Fibroblast of lung (primary cell): ENCODE data around the gene ATP11A. TPM values are rescaled to one million over a fixed set of nuclear protein-coding genes. Genes with fewer than 3 reads are reported as not detected.

Experiments used
- DNase-seq, 2 donors: peaks; one replicate each; pipeline versions ENCODE4 v3.0.0 to v3.0.0-alpha.2; 2010; ENCODE audit warnings: low read depth in 2 of 2
- H2AFZ ChIP-seq: 2 replicates; pipeline ENCODE4 v1.5.1; 2012; ENCODE audit warnings: low read length, control low read depth, inconsistent platforms
- H3K27ac ChIP-seq: 2 replicates; pipeline ENCODE4 v1.5.1; 2011; ENCODE audit warnings: low read length, control low read depth; ENCODE audit not compliant: insufficient read depth
- H3K27me3 ChIP-seq: 2 replicates; pipeline ENCODE4 v1.5.1; 2011; ENCODE audit warnings: mild to moderate bottlenecking, low read length; ENCODE audit not compliant: control insufficient read depth, insufficient read depth
- H3K36me3 ChIP-seq: 2 replicates; pipeline ENCODE4 v1.5.1; 2011; ENCODE audit warnings: low read length; ENCODE audit not compliant: control insufficient read depth, insufficient read depth
- H3K4me1 ChIP-seq: 2 replicates; pipeline ENCODE4 v1.5.1; 2011; ENCODE audit warnings: low read length; ENCODE audit not compliant: control insufficient read depth, insufficient read depth; ENCODE audit errors: extremely low read depth
- H3K4me2 ChIP-seq: 2 replicates; pipeline ENCODE4 v1.5.1; 2011; ENCODE audit warnings: low read length, control low read depth; ENCODE audit not compliant: insufficient read depth; ENCODE audit errors: extremely low read depth
- H3K4me3 ChIP-seq, 4 experiments: fragments of 200-600 bp in 1 of 4; sonication (generic) in 1 of 4; replicated peaks in 1 of 4; 2 replicates each; pipeline ENCODE4 v1.5.1; 2011 to 2016; ENCODE audit warnings: low read length in 4 of 4, low read depth in 3 of 4, mild to moderate bottlenecking in 3 of 4, control low read depth in 2 of 4, inconsistent platforms in 1 of 4, mixed read lengths in 1 of 4; ENCODE audit not compliant: insufficient read depth in 1 of 4; ENCODE audit errors: control extremely low read depth in 1 of 4
- H3K79me2 ChIP-seq: 2 replicates; pipeline ENCODE4 v1.5.1; 2012; ENCODE audit warnings: mild to moderate bottlenecking, low read length, inconsistent platforms; ENCODE audit not compliant: control insufficient read depth, insufficient read depth
- H3K9ac ChIP-seq: 2 replicates; pipeline ENCODE4 v1.5.1; 2011; ENCODE audit warnings: mild to moderate bottlenecking, low read length, control low read depth; ENCODE audit not compliant: insufficient read depth
- H3K9me3 ChIP-seq: 2 replicates; pipeline ENCODE4 v1.5.1; 2012; ENCODE audit warnings: low read depth, low read length; ENCODE audit not compliant: control insufficient read depth, insufficient read depth
- H4K20me1 ChIP-seq: 2 replicates; pipeline ENCODE4 v1.5.1; 2011; ENCODE audit warnings: low read length; ENCODE audit not compliant: control insufficient read depth, insufficient read depth; ENCODE audit errors: extremely low read depth
- EZH2 ChIP-seq: IDR thresholded peaks from 2 replicates; pipeline ENCODE4 v1.5.1; 2012; ENCODE audit warnings: low read length, control low read depth, mild to moderate bottlenecking; ENCODE audit errors: missing control alignments
- polyA plus RNA-seq, 2 donors: library from polyadenylated mRNA; depleted of rRNA in 1 of 2; stranded (reverse) in 1 of 2; unstranded in 1 of 2; fragments of >200 nt; gene quantifications; 2 replicates each; pipeline ENCODE4 v1.2.1, GENCODE V29; 2011 to 2012; ENCODE audit warnings: missing spikeins in 1 of 2
- total RNA-seq: library from RNA; depleted of rRNA; stranded (reverse); fragments of >200 nt; gene quantifications from 2 replicates; pipeline ENCODE4 v1.2.1, GENCODE V29; 2014
- TF ChIP-seq, protein P1 (sequence below), 2 donors: IDR thresholded peaks in 1 of 2; conservative IDR thresholded peaks in 1 of 2; 1 replicate in 1 of 2; 2 replicates in 1 of 2; pipeline ENCODE4 v1.5.1; 2011 to 2012; ENCODE audit warnings: low read length in 2 of 2, control low read depth in 1 of 2, inconsistent platforms in 1 of 2, low read depth in 1 of 2, mild to moderate bottlenecking in 1 of 2

ATP11A gene
- total and polyA plus RNA-seq, 2 donors (not counting 1 experiment from before 2014, with no cell fraction given): 2.3 to 7.8 TPM

DNA sequence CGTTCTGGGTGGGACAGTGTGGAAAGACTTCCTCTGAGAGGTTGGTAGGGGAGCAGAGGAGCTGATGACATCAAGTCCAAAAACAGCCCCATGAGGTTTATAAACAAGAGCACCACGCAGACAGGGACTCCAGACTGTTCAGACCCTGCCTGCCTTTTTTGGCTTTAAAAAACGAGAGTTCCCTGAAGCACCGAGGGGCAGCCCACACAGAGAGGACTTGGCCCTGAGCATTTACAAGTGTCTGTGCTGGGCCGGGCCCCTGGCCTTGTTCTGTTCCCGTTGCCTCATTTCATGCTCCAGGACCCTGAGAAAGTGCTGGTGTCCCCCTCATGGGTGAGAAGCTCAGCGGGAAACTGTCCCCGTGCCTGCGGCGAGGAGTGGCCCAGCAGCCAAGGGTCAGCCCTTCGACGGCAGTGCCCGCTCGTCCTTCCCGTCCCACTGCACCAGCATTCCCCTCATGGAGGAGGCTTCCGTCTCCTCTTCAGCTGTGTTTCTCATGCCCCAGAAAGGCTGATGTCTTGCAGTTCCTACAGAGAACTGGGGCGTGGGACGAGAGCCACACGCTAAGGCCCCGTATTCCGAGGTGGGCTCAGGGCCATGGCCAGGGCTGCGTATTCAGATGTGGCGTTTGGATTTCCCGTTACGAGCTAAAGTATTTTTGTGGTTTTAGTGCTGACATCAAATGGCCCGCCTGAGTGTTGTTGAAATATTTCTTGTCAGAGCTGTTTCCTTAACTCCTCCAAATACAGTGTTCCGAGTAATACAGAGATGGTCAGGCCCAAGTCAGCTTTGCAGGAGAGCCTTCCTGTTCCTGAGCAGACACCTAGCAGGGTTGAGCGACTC, 93.5 kb downstream of the ATP11A start:
- peak; percentile 63 to 83 for DNase-seq
- Histone ChIP-seq H3K79me2 (no peaks in the 10 kb centered on the region), H3K4me3 (no peak overlapping the region), H3K4me1 (peaks cover 2% of the 10 kb centered on the region), H3K9me3 (no peaks in the 10 kb centered on the region), H3K9ac (peak overlapping the region; percentile 1), H4K20me1 (no peaks in the 10 kb centered on the region), H3K4me2 (peak overlapping the region; percentile 51), H3K27me3 (no peaks in the 10 kb centered on the region), H2AFZ (peak overlapping the region; percentile 14), H3K27ac (peak overlapping the region; percentile 79), H3K36me3 (no peaks in the 10 kb centered on the region)
- TF ChIP-seq, protein P1, sequence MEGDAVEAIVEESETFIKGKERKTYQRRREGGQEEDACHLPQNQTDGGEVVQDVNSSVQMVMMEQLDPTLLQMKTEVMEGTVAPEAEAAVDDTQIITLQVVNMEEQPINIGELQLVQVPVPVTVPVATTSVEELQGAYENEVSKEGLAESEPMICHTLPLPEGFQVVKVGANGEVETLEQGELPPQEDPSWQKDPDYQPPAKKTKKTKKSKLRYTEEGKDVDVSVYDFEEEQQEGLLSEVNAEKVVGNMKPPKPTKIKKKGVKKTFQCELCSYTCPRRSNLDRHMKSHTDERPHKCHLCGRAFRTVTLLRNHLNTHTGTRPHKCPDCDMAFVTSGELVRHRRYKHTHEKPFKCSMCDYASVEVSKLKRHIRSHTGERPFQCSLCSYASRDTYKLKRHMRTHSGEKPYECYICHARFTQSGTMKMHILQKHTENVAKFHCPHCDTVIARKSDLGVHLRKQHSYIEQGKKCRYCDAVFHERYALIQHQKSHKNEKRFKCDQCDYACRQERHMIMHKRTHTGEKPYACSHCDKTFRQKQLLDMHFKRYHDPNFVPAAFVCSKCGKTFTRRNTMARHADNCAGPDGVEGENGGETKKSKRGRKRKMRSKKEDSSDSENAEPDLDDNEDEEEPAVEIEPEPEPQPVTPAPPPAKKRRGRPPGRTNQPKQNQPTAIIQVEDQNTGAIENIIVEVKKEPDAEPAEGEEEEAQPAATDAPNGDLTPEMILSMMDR (conservative IDR thresholded peaks at IDR 0.05 in 1 of 2, IDR thresholded peaks at IDR 0.05 in 1 of 2; ENCODE audit: low read depth in 1 of 2, low read length in 2 of 2): no peak
- TF ChIP-seq EZH2: no peak

- Histone ChIP-seq H3K4me2 (no peak overlapping the region), H3K9me3 (no peaks in the 10 kb centered on the region), H3K27me3 (no peaks in the 10 kb centered on the region), H3K27ac (no peak overlapping the region), H3K36me3 (no peaks in the 10 kb centered on the region), H3K9ac (no peak overlapping the region), H2AFZ (no peak overlapping the region), H4K20me1 (no peaks in the 10 kb centered on the region), H3K79me2 (no peaks in the 10 kb centered on the region), H3K4me1 (peaks cover 2% of the 10 kb centered on the region), H3K4me3 (no peak overlapping the region)
- DNase-seq: no peak
- TF ChIP-seq, protein P1 (conservative IDR thresholded peaks at IDR 0.05 in 1 of 2, IDR thresholded peaks at IDR 0.05 in 1 of 2; ENCODE audit: low read depth in 1 of 2, low read length in 2 of 2): no peak
- TF ChIP-seq EZH2: no peak
These were observed 94.1 kb downstream of the ATP11A start for GRCh38 chr13:112783978-112784371.

GRCh38 chr13:112784811-112785482, 95.1 kb downstream of the ATP11A start:
- H3K36me3 ChIP-seq: no peaks in the 10 kb centered on the region
- no peaks in the 10 kb centered on the region for H4K20me1 ChIP-seq
- H3K79me2 ChIP-seq: no peaks in the 10 kb centered on the region
- H3K4me3 ChIP-seq: no peak overlapping the region
- no peak for DNase-seq
- H3K4me1 ChIP-seq: peaks cover 2% of the 10 kb centered on the region
- H3K9me3 ChIP-seq: no peaks in the 10 kb centered on the region
- H3K27ac ChIP-seq: no peak overlapping the region
- H2AFZ ChIP-seq: no peak overlapping the region
- TF ChIP-seq, protein P1 (conservative IDR thresholded peaks at IDR 0.05 in 1 of 2, IDR thresholded peaks at IDR 0.05 in 1 of 2; ENCODE audit: low read depth in 1 of 2, low read length in 2 of 2): no peak
- no peak for TF ChIP-seq EZH2
- no peaks in the 10 kb centered on the region for H3K27me3 ChIP-seq
- no peak overlapping the region for H3K9ac ChIP-seq
- no peak overlapping the region for H3K4me2 ChIP-seq
